Fibroblast of skin of left quadriceps (primary cell): ENCODE results near the gene MPZL3.

Experiments used
- DNase-seq, 2 experiments: peaks; one replicate each; pipeline ENCODE4 v3.0.0-alpha.2; 2013; ENCODE audit warnings: low read depth in 2 of 2

MPZL3 gene

GRCh38 chr11:118264569-118265465, 12.7 kb upstream of the MPZL3 start:
- DNase-seq: no peak

- no peak for DNase-seq
Measured at GRCh38 chr11:118263695-118264568, 11.8 kb upstream of the MPZL3 start, which contains the start of gene MPZL2. Gene MPZL2 (minus strand): TSS chr11:118264297. CDS start chr11:118264153, 144 bp downstream.

GRCh38 chr11:118263112-118263511, 10.9 kb upstream of the MPZL3 start:
- DNase-seq: no peak

GRCh38 chr11:118260353-118260752, 8.2 kb upstream of the MPZL3 start:
- DNase-seq: no peak

GRCh38 chr11:118259138-118259537, 7.0 kb upstream of the MPZL3 start:
- DNase-seq: no peak

GRCh38 chr11:118258410-118258809, 6.2 kb upstream of the MPZL3 start:
- no peak for DNase-seq

- DNase-seq: no peak
Measured at GRCh38 chr11:118252688-118253087, 523 bp upstream of the MPZL3 start.

- no peak for DNase-seq
Measured at GRCh38 chr11:118247041-118247440, 5.1 kb downstream of the MPZL3 start.

GRCh38 chr11:118245936-118246562, 6.1 kb downstream of the MPZL3 start:
- DNase-seq: no peak

GRCh38 chr11:118243993-118244762, 8.0 kb downstream of the MPZL3 start:
- DNase-seq: no peak

- DNase-seq: no peak
Measured at GRCh38 chr11:118243161-118243560, 9.0 kb downstream of the MPZL3 start.

- DNase-seq: no peak
Measured at GRCh38 chr11:118241764-118242098, 10.4 kb downstream of the MPZL3 start.

- DNase-seq: no peak
Measured at GRCh38 chr11:118240999-118241763, 11.0 kb downstream of the MPZL3 start.

- no peak for DNase-seq
Measured at GRCh38 chr11:118239509-118240205, 12.5 kb downstream of the MPZL3 start.

GRCh38 chr11:118238929-118239328, 13.2 kb downstream of the MPZL3 start:
- DNase-seq: no peak

- DNase-seq: no peak
Measured at GRCh38 chr11:118238421-118238820, 13.7 kb downstream of the MPZL3 start.

- DNase-seq: no peak
Measured at GRCh38 chr11:118236170-118236569, 16.0 kb downstream of the MPZL3 start.

- DNase-seq: no peak
Measured at GRCh38 chr11:118234833-118235232, 17.3 kb downstream of the MPZL3 start.

GRCh38 chr11:118233850-118234249, 18.3 kb downstream of the MPZL3 start:
- DNase-seq: no peak

GRCh38 chr11:118233377-118233776, 18.8 kb downstream of the MPZL3 start:
- no peak for DNase-seq
